ENCODE results near the gene MACROD2.

The MACROD2 gene

GRCh38 chr20:15256676-15257568 is 1261.6 kb downstream of the MACROD2 start:
- DNase-seq = no peak

- no peak for DNase-seq
Observed at GRCh38 chr20:15257569-15257870, 1262.2 kb downstream of the MACROD2 start.

GRCh38 chr20:15265581-15266309 is 1270.4 kb downstream of the MACROD2 start:
- DNase-seq = no peak

- DNase-seq = no peak
Observed at GRCh38 chr20:15267935-15268334, 1272.6 kb downstream of the MACROD2 start.

GRCh38 chr20:15278041-15278440 is 1282.7 kb downstream of the MACROD2 start:
- no peak for DNase-seq

GRCh38 chr20:15287329-15287728 is 1292.0 kb downstream of the MACROD2 start:
- no peak for DNase-seq

GRCh38 chr20:15288106-15288505 is 1292.8 kb downstream of the MACROD2 start:
- no peak for DNase-seq

GRCh38 chr20:15289337-15289736 is 1294.0 kb downstream of the MACROD2 start:
- DNase-seq = no peak

- no peak for DNase-seq
Observed at GRCh38 chr20:15292405-15292804, 1297.1 kb downstream of the MACROD2 start.

GRCh38 chr20:15296422-15296821 is 1301.1 kb downstream of the MACROD2 start:
- no peak for DNase-seq

GRCh38 chr20:15297059-15297875 is 1302.0 kb downstream of the MACROD2 start:
- no peak for DNase-seq

GRCh38 chr20:15302075-15302474 is 1306.8 kb downstream of the MACROD2 start:
- DNase-seq = no peak

- DNase-seq = no peak
Observed at GRCh38 chr20:15310361-15310760, 1315.0 kb downstream of the MACROD2 start.

- no peak for DNase-seq
Observed at GRCh38 chr20:15316556-15316955, 1321.2 kb downstream of the MACROD2 start.

GRCh38 chr20:15317546-15318232 is 1322.4 kb downstream of the MACROD2 start:
- DNase-seq = no peak

- no peak for DNase-seq
Observed at GRCh38 chr20:15318682-15319081, 1323.4 kb downstream of the MACROD2 start.

- no peak for DNase-seq
Observed at GRCh38 chr20:15319439-15319838, 1324.1 kb downstream of the MACROD2 start.

- DNase-seq = no peak
Observed at GRCh38 chr20:15320941-15321340, 1325.6 kb downstream of the MACROD2 start.

- no peak for DNase-seq
Observed at GRCh38 chr20:15327123-15327522, 1331.8 kb downstream of the MACROD2 start.

GRCh38 chr20:15328084-15328483 is 1332.8 kb downstream of the MACROD2 start:
- DNase-seq = no peak

GRCh38 chr20:15332711-15333160 is 1337.4 kb downstream of the MACROD2 start:
- no peak for DNase-seq

GRCh38 chr20:15333170-15333569 is 1337.9 kb downstream of the MACROD2 start:
- no peak for DNase-seq

GRCh38 chr20:15336011-15336410 is 1340.7 kb downstream of the MACROD2 start:
- DNase-seq = no peak

Measured in CD4-positive, alpha-beta T cell treated with Interleukin-4 for 4 hours (primary cell).